Activated T-cell treated with anti-CD3 and anti-CD28 coated beads, Interleukin-2, amount 50 U/mL, for 24 hours (primary cell): ENCODE results near the gene ZNF599.
A peak's percentile ranks its signal among the peaks of the same experiment; 100 is the strongest.

Experiments
- DNase-seq: peaks from one replicate; pipeline ENCODE4 v3.0.0-alpha.2; 2020
- H3K27ac Mint-ChIP-seq: 2 replicates; pipeline ENCODE4 v1.8.0; 2020; ENCODE audit warnings: mild to moderate bottlenecking, mixed read lengths
- H3K27me3 Mint-ChIP-seq: 2 replicates; pipeline ENCODE4 v1.8.0; 2020; ENCODE audit warnings: mixed read lengths
- H3K36me3 Mint-ChIP-seq: 2 replicates; pipeline ENCODE4 v1.8.0; 2020; ENCODE audit warnings: low read depth, mixed read lengths
- H3K4me1 Mint-ChIP-seq: 2 replicates; pipeline ENCODE4 v1.8.0; 2020; ENCODE audit warnings: low read depth, mixed read lengths
- H3K4me3 Mint-ChIP-seq: 2 replicates; pipeline ENCODE4 v1.8.0; 2020; ENCODE audit warnings: mild to moderate bottlenecking, moderate library complexity, mixed read lengths
- H3K9me3 Mint-ChIP-seq: 2 replicates; pipeline ENCODE4 v1.8.0; 2020; ENCODE audit warnings: mixed read lengths

ZNF599 gene

GRCh38 chr19:34778342-34778741, 5.3 kb upstream of the ZNF599 start:
- Mint-ChIP-seq H3K27me3 (peaks cover 20% of the 10 kb centered on the region), H3K4me3 (no peak overlapping the region), H3K36me3 (no peaks in the 10 kb centered on the region), H3K9me3 (peaks cover 4% of the 10 kb centered on the region), H3K27ac (no peak overlapping the region), H3K4me1 (peaks cover under 1% of the 10 kb centered on the region)
- DNase-seq, result no peak

GRCh38 chr19:34774857-34775256, 1.8 kb upstream of the ZNF599 start:
- H3K4me3 Mint-ChIP-seq, result no peak overlapping the region
- peaks cover 18% of the 10 kb centered on the region for H3K27me3 Mint-ChIP-seq
- no peak for DNase-seq
- H3K9me3 Mint-ChIP-seq, result peaks cover 7% of the 10 kb centered on the region
- H3K4me1 Mint-ChIP-seq, result peaks cover 16% of the 10 kb centered on the region
- no peak overlapping the region for H3K27ac Mint-ChIP-seq
- peaks cover 30% of the 10 kb centered on the region for H3K36me3 Mint-ChIP-seq

- DNase-seq, result no peak
- Mint-ChIP-seq H3K36me3 (peaks cover 42% of the 10 kb centered on the region), H3K27me3 (peaks cover 17% of the 10 kb centered on the region), H3K4me1 (peaks cover 16% of the 10 kb centered on the region), H3K27ac (no peak overlapping the region), H3K4me3 (peak overlapping the region; percentile 89), H3K9me3 (peaks cover 7% of the 10 kb centered on the region)
These were observed 495 bp upstream of the ZNF599 start for GRCh38 chr19:34773555-34773864.

- Mint-ChIP-seq H3K27me3 (no peaks in the 10 kb centered on the region), H3K36me3 (peaks cover 94% of the 10 kb centered on the region), H3K4me3 (no peak overlapping the region), H3K9me3 (peaks cover 34% of the 10 kb centered on the region), H3K27ac (no peak overlapping the region), H3K4me1 (peaks cover 12% of the 10 kb centered on the region)
- no peak for DNase-seq
These were observed 5.1 kb downstream of the ZNF599 start for GRCh38 chr19:34767951-34768350.

- no peak for DNase-seq
- no peak overlapping the region for H3K27ac Mint-ChIP-seq
- peaks cover 1% of the 10 kb centered on the region for H3K4me1 Mint-ChIP-seq
- H3K9me3 Mint-ChIP-seq, result peaks cover 43% of the 10 kb centered on the region
- H3K4me3 Mint-ChIP-seq, result no peak overlapping the region
- H3K36me3 Mint-ChIP-seq, result peaks cover 97% of the 10 kb centered on the region
- H3K27me3 Mint-ChIP-seq, result no peaks in the 10 kb centered on the region
These were observed 6.6 kb downstream of the ZNF599 start for GRCh38 chr19:34766386-34766785.

- no peak for DNase-seq
- no peak overlapping the region for H3K4me3 Mint-ChIP-seq
- peaks cover 76% of the 10 kb centered on the region for H3K9me3 Mint-ChIP-seq
- peaks cover 86% of the 10 kb centered on the region for H3K36me3 Mint-ChIP-seq
- no peak overlapping the region for H3K27ac Mint-ChIP-seq
- H3K4me1 Mint-ChIP-seq, result no peaks in the 10 kb centered on the region
- H3K27me3 Mint-ChIP-seq, result no peaks in the 10 kb centered on the region
These were observed 13.6 kb downstream of the ZNF599 start for GRCh38 chr19:34759218-34759917.

- DNase-seq, result no peak
- Mint-ChIP-seq H3K4me3 (no peak overlapping the region), H3K27ac (no peak overlapping the region), H3K4me1 (no peaks in the 10 kb centered on the region), H3K9me3 (peaks cover 72% of the 10 kb centered on the region), H3K27me3 (no peaks in the 10 kb centered on the region), H3K36me3 (peaks cover 79% of the 10 kb centered on the region)
These were observed 15.6 kb downstream of the ZNF599 start for GRCh38 chr19:34757441-34757840.

- no peak overlapping the region for H3K27ac Mint-ChIP-seq
These were observed 27.9 kb downstream of the ZNF599 start for GRCh38 chr19:34744896-34745690.

GRCh38 chr19:34734537-34735103, 38.4 kb downstream of the ZNF599 start:
- Mint-ChIP-seq H3K4me1 (peaks cover 23% of the 10 kb centered on the region), H3K9me3 (peaks cover 25% of the 10 kb centered on the region), H3K4me3 (peak overlapping the region; percentile 82), H3K36me3 (peaks cover 58% of the 10 kb centered on the region), H3K27me3 (no peaks in the 10 kb centered on the region), H3K27ac (peak overlapping the region; percentile 95)
- no peak for DNase-seq

More at GRCh38 chr19:34744896-34745690, 27.9 kb downstream of the ZNF599 start:
- peaks cover 71% of the 10 kb centered on the region for H3K36me3 Mint-ChIP-seq
- H3K9me3 Mint-ChIP-seq, result peaks cover 75% of the 10 kb centered on the region
- no peak overlapping the region for H3K4me3 Mint-ChIP-seq
- no peak for DNase-seq
- H3K4me1 Mint-ChIP-seq, result no peaks in the 10 kb centered on the region
- H3K27me3 Mint-ChIP-seq, result no peaks in the 10 kb centered on the region

- H3K27ac Mint-ChIP-seq, result peak within 1 kb of the TSS; percentile 95
- H3K4me3 Mint-ChIP-seq, result peak within 1 kb of the TSS; percentile 82
- H3K4me1 Mint-ChIP-seq, result peaks cover 23% of the 10 kb centered on the region
These were observed 39.1 kb downstream of the ZNF599 start, which contains the start of gene ZNF181 for GRCh38 chr19:34733746-34734536. Gene ZNF181, plus strand, starts transcription at chr19:34734243. Its CDS starts 795 bp downstream, at chr19:34735038.

GRCh38 chr19:34733266-34733745, 39.7 kb downstream of the ZNF599 start:
- DNase-seq, result no peak
- Mint-ChIP-seq H3K9me3 (peaks cover 17% of the 10 kb centered on the region), H3K27me3 (peaks cover 2% of the 10 kb centered on the region), H3K4me1 (peaks cover 23% of the 10 kb centered on the region), H3K36me3 (peaks cover 45% of the 10 kb centered on the region), H3K27ac (peak overlapping the region; percentile 95), H3K4me3 (peak overlapping the region; percentile 82)

More at GRCh38 chr19:34733746-34734536, 39.1 kb downstream of the ZNF599 start, which contains the start of gene ZNF181:
- Mint-ChIP-seq H3K27me3 (peaks cover 2% of the 10 kb centered on the region), H3K9me3 (peaks cover 21% of the 10 kb centered on the region), H3K36me3 (peaks cover 51% of the 10 kb centered on the region)
- DNase-seq, result peak; percentile 88

- peak; percentile 36 for DNase-seq
- Mint-ChIP-seq H3K36me3 (peaks cover 39% of the 10 kb centered on the region), H3K27me3 (peaks cover 5% of the 10 kb centered on the region), H3K4me3 (peak overlapping the region; percentile 62), H3K27ac (peak overlapping the region; percentile 18), H3K9me3 (peaks cover 14% of the 10 kb centered on the region), H3K4me1 (peaks cover 23% of the 10 kb centered on the region)
These were observed 40.3 kb downstream of the ZNF599 start for GRCh38 chr19:34732612-34733211.

- peaks cover 12% of the 10 kb centered on the region for H3K9me3 Mint-ChIP-seq
- no peak overlapping the region for H3K27ac Mint-ChIP-seq
- no peak for DNase-seq
- no peak overlapping the region for H3K4me3 Mint-ChIP-seq
- peaks cover 23% of the 10 kb centered on the region for H3K4me1 Mint-ChIP-seq
- H3K27me3 Mint-ChIP-seq, result peaks cover 13% of the 10 kb centered on the region
- peaks cover 32% of the 10 kb centered on the region for H3K36me3 Mint-ChIP-seq
These were observed 41.1 kb downstream of the ZNF599 start for GRCh38 chr19:34731964-34732363.
